ENCODE data around the gene GSTP1. TPM values are rescaled to one million over a fixed set of nuclear protein-coding genes. Genes with fewer than 3 reads are reported as not detected.

GSTP1 gene
- total and polyA plus RNA-seq, 9 of the 15 experiments (the other 6 are each of a cell fraction or from before 2014, with no cell fraction given): 592 to 2,150 (median 1,204) TPM

DNA sequence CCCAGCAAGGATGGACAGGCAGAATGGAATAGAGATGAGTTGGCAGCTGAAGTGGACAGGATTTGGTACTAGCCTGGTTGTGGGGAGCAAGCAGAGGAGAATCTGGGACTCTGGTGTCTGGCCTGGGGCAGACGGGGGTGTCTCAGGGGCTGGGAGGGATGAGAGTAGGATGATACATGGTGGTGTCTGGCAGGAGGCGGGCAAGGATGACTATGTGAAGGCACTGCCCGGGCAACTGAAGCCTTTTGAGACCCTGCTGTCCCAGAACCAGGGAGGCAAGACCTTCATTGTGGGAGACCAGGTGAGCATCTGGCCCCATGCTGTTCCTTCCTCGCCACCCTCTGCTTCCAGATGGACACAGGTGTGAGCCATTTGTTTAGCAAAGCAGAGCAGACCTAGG lies 2.3 kb downstream of the GSTP1 start:
- Histone ChIP-seq H3K79me2 (ENCODE audit: control insufficient read depth, insufficient read depth, low read length) (peaks cover 43% of the 10 kb centered on the region), H3K27me3 (ENCODE audit: control insufficient read depth in 2 of 2, insufficient read depth in 2 of 2, low read length in 2 of 2) (no peaks in the 10 kb centered on the region), H3K27ac (ENCODE audit: extremely low read depth, low read depth, low read length) (peak overlapping the region; percentile 16; the same call in 1 of the 3 replicates), H3K36me3 (ENCODE audit: control insufficient read depth, insufficient read depth, low read length) (peaks cover 41% of the 10 kb centered on the region), H3K4me2 (ENCODE audit: insufficient read depth, low read length) (peak overlapping the region; percentile 87), H2AFZ (ENCODE audit: low read depth, low read length) (no peak overlapping the region), H3K9me1 (ENCODE audit: control insufficient read depth, insufficient read depth, low read length) (peaks cover 5% of the 10 kb centered on the region), H3K9me3 (replicated peaks; ENCODE audit: control insufficient read depth, insufficient read depth, low read depth, low read length) (no peaks in the 10 kb centered on the region), H3K9ac (ENCODE audit: insufficient read depth in 1 of 2, low read depth in 2 of 2, low read length in 2 of 2) (peak overlapping the region in 1 of 2 experiments; percentile 99; a peak in 2 of 4 replicates), H3K4me1 (replicated peaks in 1 of 2; ENCODE audit: control insufficient read depth in 2 of 2, insufficient read depth in 2 of 2, low read length in 2 of 2) (peaks cover 21 to 42% of the 10 kb centered on the region in 2 experiments; a peak in 4 of 5 replicates), H4K20me1 (replicated peaks; ENCODE audit: control insufficient read depth, insufficient read depth, low read length) (peaks cover 14% of the 10 kb centered on the region; the same call in 1 of the 2 replicates), H3K4me3 (no peak overlapping the region)
- ChIA-PET CTCF (ENCODE audit: low intra/inter-chr PET ratio) (no interaction called here), POLR2A (interaction anchor here (0.7 to 2.1 kb wide), 5 partner anchors 10 to 29 kb away, joined by 3 to 15 read pairs (median 4); no protein-coding TSS in a partner anchor)
- no peak for TF ChIP-seq CHCHD3 (CRISPR knock-in tag; IDR thresholded peaks at IDR 0.05)
- TF ChIP-seq TAF9B (IDR thresholded peaks at IDR 0.05; ENCODE audit: partially characterized antibody): no peak
- TF ChIP-seq, protein P1, sequence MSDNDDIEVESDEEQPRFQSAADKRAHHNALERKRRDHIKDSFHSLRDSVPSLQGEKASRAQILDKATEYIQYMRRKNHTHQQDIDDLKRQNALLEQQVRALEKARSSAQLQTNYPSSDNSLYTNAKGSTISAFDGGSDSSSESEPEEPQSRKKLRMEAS (CRISPR knock-in tag; IDR thresholded peaks at IDR 0.05): no peak
- TF ChIP-seq STAT5B (CRISPR knock-in tag; IDR thresholded peaks at IDR 0.05): no peak
- no peak for TF ChIP-seq ZNF146 (CRISPR knock-in tag; IDR thresholded peaks at IDR 0.05; ENCODE audit: unreplicated experiment)
- no peak for TF ChIP-seq HDAC1 (IDR thresholded peaks at IDR 0.05)
- TF ChIP-seq, protein P2, sequence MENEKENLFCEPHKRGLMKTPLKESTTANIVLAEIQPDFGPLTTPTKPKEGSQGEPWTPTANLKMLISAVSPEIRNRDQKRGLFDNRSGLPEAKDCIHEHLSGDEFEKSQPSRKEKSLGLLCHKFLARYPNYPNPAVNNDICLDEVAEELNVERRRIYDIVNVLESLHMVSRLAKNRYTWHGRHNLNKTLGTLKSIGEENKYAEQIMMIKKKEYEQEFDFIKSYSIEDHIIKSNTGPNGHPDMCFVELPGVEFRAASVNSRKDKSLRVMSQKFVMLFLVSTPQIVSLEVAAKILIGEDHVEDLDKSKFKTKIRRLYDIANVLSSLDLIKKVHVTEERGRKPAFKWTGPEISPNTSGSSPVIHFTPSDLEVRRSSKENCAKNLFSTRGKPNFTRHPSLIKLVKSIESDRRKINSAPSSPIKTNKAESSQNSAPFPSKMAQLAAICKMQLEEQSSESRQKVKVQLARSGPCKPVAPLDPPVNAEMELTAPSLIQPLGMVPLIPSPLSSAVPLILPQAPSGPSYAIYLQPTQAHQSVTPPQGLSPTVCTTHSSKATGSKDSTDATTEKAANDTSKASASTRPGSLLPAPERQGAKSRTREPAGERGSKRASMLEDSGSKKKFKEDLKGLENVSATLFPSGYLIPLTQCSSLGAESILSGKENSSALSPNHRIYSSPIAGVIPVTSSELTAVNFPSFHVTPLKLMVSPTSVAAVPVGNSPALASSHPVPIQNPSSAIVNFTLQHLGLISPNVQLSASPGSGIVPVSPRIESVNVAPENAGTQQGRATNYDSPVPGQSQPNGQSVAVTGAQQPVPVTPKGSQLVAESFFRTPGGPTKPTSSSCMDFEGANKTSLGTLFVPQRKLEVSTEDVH (IDR thresholded peaks at IDR 0.05; ENCODE audit: low read depth, partially characterized antibody): no peak
- no peak for TF ChIP-seq ZSCAN29 (IDR thresholded peaks at IDR 0.05)
- no peak for TF ChIP-seq FOXA3 (CRISPR knock-in tag; conservative IDR thresholded peaks at IDR 0.05 in 1 of 2, IDR thresholded peaks at IDR 0.05 in 1 of 2)
- TF ChIP-seq MTA2 (IDR thresholded peaks at IDR 0.05; ENCODE audit: low read depth): no peak
- TF ChIP-seq EGR1 (conservative IDR thresholded peaks at IDR 0.05): no peak
- no peak for TF ChIP-seq BRF1 (IDR thresholded peaks at IDR 0.05; ENCODE audit: borderline replicate concordance, extremely low read depth, insufficient read length)
- TF ChIP-seq SMARCA4 (IDR thresholded peaks at IDR 0.05): no peak
- TF ChIP-seq GTF2E2 (tag; IDR thresholded peaks at IDR 0.05): no peak
- DNase-seq (ENCODE audit: extremely low read depth in 1 of 4, low spot score in 3 of 4) (no peak), FAIRE-seq (no peak), ATAC-seq (no peak)
- TSS peak; percentile 53 for BruUV-seq (replicated peaks)
- WGBS (ENCODE audit: insufficient coverage, low coverage, missing lambda C conversion rate): 86% methylated on average over 3 of the region's 4 CpGs
- intact Hi-C loops (cut with micrococcal nuclease): no loop called here
- in situ Hi-C loops (cut with MboI): no loop called here
